KOPT-K1 (cell line): ENCODE measurements around the gene MYBPC2.
"Not testable (repeated sequence)": the region's sequence is repeated elsewhere in the genome, so short reads cannot be mapped to it uniquely, and the experiment has no call there.

Experiments used
- H3K27ac ChIP-seq: fragments of 200-600 bp; sonication (generic); 2 replicates; pipeline ENCODE4 v1.5.1; 2016; ENCODE audit warnings: antibody characterized with exemption, mild to moderate bottlenecking, low read depth, low read length; ENCODE audit not compliant: poor library complexity, severe bottlenecking
- H3K36me3 ChIP-seq: fragments of 200-600 bp; sonication (generic); 2 replicates; pipeline ENCODE4 v1.5.1; 2017; ENCODE audit warnings: antibody characterized with exemption, mild to moderate bottlenecking, low read length, moderate library complexity; ENCODE audit not compliant: insufficient read depth
- H3K9me3 ChIP-seq: fragments of 200-600 bp; sonication (generic); 2 replicates; pipeline ENCODE4 v1.5.1; 2017; ENCODE audit warnings: antibody characterized with exemption, low read length, mild to moderate bottlenecking; ENCODE audit not compliant: insufficient read depth, poor library complexity, severe bottlenecking

Gene MYBPC2

DNA sequence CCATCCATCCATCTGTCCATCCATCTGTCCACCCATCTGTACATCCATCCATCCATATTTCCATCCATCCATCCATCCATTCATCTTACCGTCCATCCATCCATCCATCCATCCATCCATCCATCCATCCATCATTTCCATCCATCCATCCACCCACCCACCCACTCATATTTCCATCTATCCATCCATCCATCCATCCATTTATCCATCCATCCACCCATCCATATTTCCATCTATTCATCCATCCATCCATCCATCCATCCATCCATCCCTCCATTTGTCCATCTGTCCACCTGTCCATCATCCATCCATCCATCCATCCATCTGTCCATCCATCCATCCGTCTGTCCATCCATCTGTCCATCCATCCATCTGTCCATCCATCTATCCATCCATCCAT, 23.3 kb downstream of the MYBPC2 start:
- Histone ChIP-seq H3K9me3 (no peaks in the 10 kb centered on the region), H3K27ac (no peak overlapping the region), H3K36me3 (no peaks in the 10 kb centered on the region)

DNA sequence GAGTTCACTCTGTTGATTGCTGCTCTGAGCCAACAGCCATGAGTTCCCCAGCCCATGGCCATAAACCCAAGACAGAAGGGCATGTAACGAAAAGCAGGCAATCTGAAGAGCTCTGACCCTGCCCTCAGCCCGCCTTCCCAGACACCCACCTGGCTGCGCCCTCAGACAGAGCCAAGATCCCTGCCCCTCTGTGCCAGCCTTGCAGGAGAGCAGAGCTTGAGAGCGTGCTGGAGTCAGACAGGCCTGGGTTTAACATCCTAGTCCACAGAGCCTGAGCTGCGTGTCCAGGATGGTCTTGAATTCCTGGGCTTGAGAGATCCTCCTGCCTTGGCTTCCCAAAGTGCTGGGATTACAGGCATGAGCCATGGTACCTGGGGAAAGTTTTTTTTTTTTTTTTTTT, 24.6 kb downstream of the MYBPC2 start:
- no peaks in the 10 kb centered on the region for H3K9me3 ChIP-seq
- no peak overlapping the region for H3K27ac ChIP-seq
- no peaks in the 10 kb centered on the region for H3K36me3 ChIP-seq

DNA sequence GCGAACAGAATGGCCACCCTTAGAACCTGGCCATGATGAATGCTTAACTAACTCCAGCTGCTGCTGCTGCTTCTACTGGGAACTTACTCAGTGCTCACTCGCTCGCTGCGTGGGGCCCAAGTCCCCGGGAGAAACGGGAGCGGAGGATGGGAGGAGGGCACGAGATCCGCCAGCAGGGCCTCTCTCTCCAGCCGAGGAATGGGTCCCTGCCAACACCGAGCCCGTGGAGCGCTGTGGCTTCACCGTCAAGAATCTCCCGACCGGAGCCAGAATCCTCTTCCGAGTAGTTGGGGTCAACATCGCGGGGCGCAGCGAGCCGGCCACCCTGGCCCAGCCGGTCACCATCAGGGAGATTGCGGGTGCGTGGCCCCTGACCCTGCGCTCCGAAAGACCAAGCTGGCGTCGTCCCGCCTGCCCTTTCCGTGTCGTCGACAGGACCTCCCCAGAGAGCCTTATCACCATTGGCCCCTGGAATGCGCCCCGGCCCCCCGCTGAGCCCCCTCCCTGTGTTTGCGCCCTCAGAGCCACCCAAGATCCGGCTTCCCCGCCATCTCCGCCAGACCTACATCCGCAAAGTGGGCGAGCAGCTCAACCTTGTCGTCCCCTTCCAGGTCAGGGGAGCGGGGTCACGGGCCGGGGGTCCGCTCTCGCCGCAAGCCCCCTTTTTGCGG, 25.8 kb downstream of the MYBPC2 start:
- H3K36me3 ChIP-seq: no peaks in the 10 kb centered on the region
- no peaks in the 10 kb centered on the region for H3K9me3 ChIP-seq
- H3K27ac ChIP-seq: no peak overlapping the region

DNA sequence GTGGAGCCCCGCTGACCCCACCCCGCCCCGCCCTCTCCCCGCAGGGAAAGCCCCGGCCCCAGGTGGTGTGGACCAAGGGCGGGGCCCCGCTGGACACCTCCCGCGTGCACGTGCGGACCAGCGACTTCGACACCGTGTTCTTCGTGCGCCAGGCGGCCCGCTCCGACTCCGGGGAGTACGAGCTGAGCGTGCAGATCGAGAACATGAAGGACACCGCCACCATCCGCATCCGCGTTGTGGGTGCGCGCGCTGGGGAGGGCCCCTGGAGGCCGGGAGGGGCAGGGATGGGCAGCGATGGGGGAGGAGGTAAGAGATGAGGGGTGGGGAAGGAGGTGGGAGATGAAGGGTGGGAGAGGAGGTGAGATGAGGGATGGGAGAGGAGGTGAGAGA, 26.4 kb downstream of the MYBPC2 start:
- Histone ChIP-seq H3K9me3 (no peaks in the 10 kb centered on the region), H3K27ac (no peak overlapping the region), H3K36me3 (no peaks in the 10 kb centered on the region)

DNA sequence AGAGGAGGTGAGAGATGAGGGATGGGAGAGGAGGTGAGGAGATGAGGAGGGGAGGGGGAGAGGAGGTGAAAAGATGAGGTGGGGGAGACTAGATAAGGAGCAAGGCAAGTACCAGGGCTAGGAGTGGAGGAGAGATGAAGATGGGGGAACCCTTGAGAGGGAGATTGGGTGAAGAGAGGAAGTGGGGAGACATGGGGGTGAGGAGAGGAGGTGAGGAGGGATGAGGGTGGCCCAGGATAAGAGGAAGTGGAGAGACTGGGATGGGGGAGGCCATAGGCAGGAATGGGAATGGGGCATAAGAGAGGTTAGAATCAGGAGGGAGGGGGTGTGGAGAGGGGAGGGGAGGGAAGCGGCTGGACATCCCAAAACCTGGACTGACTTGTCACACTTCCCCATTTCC, 26.9 kb downstream of the MYBPC2 start:
- no peaks in the 10 kb centered on the region for H3K36me3 ChIP-seq
- H3K9me3 ChIP-seq: no peaks in the 10 kb centered on the region
- no peak overlapping the region for H3K27ac ChIP-seq

DNA sequence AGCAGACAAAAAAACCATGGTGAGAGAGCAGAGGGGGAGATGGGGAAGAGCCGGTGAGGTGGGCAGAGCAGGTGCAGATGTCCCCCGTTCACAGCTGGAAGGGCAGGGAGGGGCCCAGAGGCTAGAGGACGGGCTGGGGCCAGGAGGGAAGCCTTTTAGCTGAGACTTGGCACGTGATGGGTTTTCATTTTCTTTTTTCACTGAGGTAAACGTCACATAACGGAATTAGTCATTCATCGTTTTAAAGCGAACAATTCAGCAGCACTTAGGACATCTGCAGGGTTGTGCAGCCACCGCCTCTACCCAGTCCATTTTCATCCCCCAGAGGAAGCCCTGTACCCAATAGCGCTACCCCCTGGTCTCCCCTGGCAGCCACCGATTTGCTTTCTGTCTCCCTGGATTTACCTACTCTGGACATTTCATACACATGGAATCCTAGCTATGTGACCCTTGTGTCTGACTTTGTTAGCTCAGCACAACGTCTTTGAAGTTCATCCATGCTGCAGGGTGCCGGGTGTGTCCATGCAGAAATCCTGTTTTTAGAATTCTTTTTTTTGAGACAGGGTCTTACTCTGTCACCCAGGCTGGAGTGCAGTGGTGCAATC, 27.6 kb downstream of the MYBPC2 start:
- Histone ChIP-seq H3K27ac (no peak overlapping the region), H3K36me3 (no peaks in the 10 kb centered on the region), H3K9me3 (no peaks in the 10 kb centered on the region)

DNA sequence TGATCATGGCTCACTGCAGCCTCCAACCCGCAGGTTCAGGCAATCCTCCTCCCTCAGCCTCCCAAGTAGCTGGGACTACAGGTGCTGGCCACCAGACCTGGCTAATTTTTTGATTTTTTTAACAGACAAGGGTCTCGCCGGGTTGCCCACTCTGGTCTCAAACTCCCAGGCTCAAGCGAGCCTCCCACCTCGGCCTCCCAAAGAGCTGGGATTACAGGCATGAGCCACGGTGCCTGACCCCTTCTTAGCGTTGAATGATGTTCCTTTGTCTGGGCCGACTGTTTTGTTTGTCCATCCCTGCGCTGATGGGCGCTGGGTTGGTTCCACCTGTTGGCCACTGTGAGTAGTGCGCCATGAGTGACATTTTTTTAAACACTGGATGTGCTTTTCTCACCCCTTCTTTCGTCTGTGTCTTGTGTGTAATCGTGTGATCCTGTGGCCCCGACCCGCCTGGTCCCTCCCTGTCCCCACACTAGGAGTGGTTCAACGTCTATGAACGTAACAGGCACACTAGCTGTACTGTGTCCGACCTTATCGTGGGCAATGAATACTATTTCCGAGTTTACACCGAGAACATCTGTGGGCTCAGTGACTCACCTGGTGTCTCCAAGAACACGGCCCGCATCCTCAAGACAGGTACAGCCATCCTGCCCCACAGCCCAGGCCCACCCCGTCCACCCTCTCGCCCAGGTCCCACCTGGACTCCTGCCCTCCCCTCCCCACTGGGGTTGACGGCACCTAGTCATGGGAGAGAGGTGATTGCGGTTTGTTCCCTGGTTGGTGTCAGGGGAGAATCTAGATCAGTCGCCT, 28.6 kb downstream of the MYBPC2 start:
- H3K36me3 ChIP-seq: no peaks in the 10 kb centered on the region
- no peaks in the 10 kb centered on the region for H3K9me3 ChIP-seq
- no peak overlapping the region for H3K27ac ChIP-seq

DNA sequence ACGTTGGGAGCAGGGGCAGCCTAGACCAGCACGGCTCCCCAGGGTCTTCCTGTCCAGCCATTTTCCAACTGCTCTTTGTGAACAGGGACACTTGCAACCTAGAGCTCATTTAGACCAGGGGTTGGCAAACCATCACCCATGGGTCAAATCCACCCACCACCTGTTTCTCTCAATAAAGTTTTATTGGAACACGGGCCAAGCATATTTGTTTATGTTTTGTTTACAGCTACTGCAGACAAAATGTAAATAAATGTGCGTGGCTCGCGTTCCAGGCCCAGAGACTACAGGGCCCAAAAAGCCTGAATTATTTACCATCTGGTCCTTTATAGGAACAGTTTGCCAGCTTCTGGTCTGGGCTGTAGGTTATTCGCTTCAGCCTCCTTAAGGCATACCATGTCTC, 30.3 kb downstream of the MYBPC2 start:
- Histone ChIP-seq H3K36me3 (no peaks in the 10 kb centered on the region), H3K9me3 (no peaks in the 10 kb centered on the region), H3K27ac (no peak overlapping the region)

DNA sequence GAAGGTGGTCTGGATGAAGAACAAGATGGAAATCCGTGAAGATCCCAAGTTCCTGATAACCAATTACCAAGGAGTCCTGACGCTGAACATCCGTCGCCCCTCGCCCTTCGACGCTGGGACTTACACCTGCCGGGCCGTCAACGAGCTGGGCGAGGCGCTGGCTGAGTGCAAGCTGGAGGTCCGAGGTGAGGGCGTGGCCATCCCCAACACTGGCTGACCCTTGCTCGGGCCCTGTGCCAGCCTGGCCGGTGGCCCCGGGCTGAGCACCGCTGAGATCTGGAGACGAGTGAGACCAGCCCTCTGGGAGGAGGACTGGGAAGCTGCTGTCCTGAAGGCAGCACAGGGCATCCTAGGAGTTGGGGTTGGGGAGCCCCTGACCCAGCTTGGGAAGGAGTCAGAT, 31.7 kb downstream of the MYBPC2 start:
- Histone ChIP-seq H3K27ac (no peak overlapping the region), H3K9me3 (no peaks in the 10 kb centered on the region), H3K36me3 (no peaks in the 10 kb centered on the region)

DNA sequence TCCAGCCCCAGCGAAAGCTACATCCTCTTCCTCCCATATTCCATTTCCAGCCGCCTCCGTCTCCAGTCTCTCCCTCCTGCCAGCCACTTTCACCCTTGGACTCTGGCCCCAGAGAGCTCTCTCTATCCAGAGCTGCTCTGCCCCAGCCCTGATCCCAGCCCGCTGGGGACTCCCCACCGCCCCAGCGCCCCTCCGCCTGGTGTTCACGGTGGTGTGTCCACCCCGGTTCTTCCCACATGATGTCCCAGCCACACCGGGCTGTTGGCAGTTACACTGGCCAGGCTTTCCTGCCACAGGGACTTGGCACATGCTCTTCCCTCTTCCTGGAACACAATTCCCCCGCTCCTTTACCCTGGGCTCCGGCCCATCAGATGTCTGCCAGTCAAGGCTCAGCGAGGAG, 32.3 kb downstream of the MYBPC2 start:
- H3K36me3 ChIP-seq: no peaks in the 10 kb centered on the region
- H3K27ac ChIP-seq: no peak overlapping the region
- H3K9me3 ChIP-seq: no peaks in the 10 kb centered on the region

DNA sequence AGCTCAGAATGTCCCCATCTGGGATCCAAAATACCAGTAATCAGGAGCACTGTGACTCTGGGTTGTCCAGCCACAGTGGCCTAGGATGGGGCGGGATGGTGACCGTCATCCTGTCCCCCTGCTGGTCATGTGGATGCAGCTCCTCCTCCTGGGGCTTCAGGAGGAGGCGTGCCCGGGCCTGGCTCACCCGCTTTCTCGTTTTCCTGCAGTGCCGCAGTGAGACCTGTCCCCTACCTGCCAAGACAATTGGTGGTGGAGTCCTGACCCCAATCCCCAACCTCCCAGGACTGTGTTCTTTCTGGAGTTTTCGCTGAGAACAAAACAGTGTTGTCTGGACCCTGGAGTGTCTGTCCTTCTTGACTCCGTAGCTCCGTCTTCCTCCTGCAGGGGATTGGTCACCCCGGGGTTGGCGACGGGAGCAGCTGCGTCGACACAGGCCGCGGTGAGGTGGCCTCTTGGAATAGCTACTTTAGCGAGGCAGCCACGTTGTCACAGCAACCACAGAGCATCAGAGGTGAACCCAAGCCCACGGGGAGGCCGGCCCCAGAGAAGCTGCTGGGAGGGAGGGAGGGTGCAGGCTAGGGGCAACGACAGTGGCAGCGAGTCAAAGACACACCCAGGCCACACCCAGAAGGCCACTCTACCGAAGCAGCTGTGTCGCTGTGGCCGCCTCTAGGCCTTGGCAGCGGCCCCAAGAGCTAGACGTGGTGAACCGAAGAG, 33.5 kb downstream of the MYBPC2 start:
- no peak overlapping the region for H3K27ac ChIP-seq
- no peaks in the 10 kb centered on the region for H3K36me3 ChIP-seq
- H3K9me3 ChIP-seq: no peaks in the 10 kb centered on the region

DNA sequence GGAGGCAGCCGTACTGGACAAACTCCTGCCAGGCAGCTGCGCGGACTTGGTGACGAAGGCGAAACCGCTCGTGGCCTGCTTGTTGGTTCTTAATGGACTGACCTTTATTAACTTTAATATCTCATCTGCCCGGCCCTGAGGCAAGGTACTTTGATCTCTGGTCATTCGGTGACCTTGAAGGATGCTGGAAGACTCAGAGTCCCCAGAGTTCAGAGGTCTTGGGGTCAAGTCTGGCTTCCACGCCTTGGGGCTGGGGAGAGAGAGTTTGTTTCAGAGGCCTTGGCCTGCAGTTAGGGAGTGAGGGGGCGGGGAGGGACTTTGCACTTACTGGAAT, 34.0 kb downstream of the MYBPC2 start:
- Histone ChIP-seq H3K27ac (no peak overlapping the region), H3K9me3 (no peaks in the 10 kb centered on the region), H3K36me3 (no peaks in the 10 kb centered on the region)

DNA sequence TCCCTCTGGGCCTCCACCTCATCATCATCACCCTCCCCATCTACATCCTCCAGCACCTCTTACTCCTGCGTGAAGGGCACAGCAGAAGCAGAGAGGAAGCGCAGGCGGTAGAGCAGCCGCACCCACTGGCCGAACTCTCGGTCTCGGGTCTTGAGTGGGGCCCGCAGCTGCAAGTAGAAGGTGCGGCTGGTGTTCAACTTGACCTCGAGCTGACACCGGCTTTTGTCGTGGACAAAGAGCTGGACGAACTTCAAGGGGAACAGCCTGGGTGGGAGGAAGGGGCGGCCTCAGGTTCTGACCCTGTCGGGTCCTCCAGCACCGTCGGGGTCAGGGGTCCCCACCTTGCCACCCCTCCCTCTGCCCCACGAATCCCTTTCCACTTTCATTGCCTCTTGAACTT, 34.9 kb downstream of the MYBPC2 start:
- Histone ChIP-seq H3K36me3 (no peaks in the 10 kb centered on the region), H3K9me3 (no peaks in the 10 kb centered on the region), H3K27ac (no peak overlapping the region)

DNA sequence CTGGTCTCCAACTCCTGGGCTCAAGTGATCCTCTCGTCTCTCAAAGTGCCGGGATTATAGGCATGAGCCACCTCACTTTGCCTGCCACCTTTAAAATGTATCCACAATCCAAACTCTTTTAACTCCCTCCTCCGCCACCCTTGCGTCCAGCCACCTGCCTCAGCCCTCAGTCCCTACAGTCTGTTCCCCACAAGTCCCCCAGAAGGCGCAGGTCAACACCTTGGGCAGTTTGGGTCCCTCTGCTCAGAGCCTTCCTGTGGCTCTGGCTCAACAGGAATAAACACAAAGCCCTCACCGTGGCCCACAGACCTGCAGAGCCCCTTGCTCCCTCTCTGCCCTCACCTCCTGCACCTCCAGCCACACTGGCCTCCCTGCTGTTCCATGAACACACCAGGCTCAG, 36.1 kb downstream of the MYBPC2 start:
- no peak overlapping the region for H3K27ac ChIP-seq
- no peaks in the 10 kb centered on the region for H3K36me3 ChIP-seq
- no peaks in the 10 kb centered on the region for H3K9me3 ChIP-seq

DNA sequence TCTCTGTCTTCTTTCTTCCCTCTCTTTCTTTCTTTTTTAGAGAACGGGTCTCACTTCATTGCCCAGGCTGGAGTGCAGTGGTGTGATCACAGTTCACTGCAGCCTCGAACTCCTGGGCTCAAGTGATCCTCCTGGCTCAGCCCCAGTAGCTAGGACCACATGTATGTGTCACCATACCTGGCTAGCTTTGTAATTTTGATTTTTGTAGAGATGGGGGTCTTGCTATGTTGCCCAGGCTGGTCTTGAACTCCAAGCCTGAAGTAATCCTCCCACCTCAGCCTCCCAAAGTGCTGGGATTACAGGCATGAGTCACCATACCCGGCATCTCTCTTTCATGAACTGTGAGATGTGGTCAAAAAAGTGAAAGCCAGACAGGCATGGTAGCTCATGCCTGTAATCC, 40.6 kb downstream of the MYBPC2 start:
- H3K36me3 ChIP-seq, H3K27ac ChIP-seq, H3K9me3 ChIP-seq: not testable (repeated sequence)
